Stimulated activated CD8-positive, alpha-beta memory T cell treated with anti-CD3 and anti-CD28 coated beads, Interleukin-7, amount 100 ng/mL, for 1 hour (primary cell): ENCODE results near the gene NUP205.
"Not testable (repeated sequence)": the region's sequence is repeated elsewhere in the genome, so short reads cannot be mapped to it uniquely, and the experiment has no call there.

Experiments
- DNase-seq, 2 donors: peaks; one replicate each; pipeline ENCODE4 v3.0.0-alpha.2; 2020; ENCODE audit warnings: low read depth in 2 of 2

NUP205 gene

GRCh38 chr7:135620447-135620846 is 62.7 kb downstream of the NUP205 start:
- no peak for DNase-seq

- DNase-seq: no peak
Measured at GRCh38 chr7:135620980-135621850, 63.5 kb downstream of the NUP205 start.

GRCh38 chr7:135634191-135634878 is 76.6 kb downstream of the NUP205 start:
- DNase-seq: no peak

GRCh38 chr7:135639690-135640089 is 82.0 kb downstream of the NUP205 start:
- not testable (repeated sequence) for DNase-seq

- DNase-seq: no peak
Measured at GRCh38 chr7:135644154-135644553, 86.4 kb downstream of the NUP205 start.

GRCh38 chr7:135644729-135645128 is 87.0 kb downstream of the NUP205 start:
- no peak for DNase-seq

GRCh38 chr7:135645296-135645904 is 87.7 kb downstream of the NUP205 start:
- DNase-seq: no peak

GRCh38 chr7:135647755-135648154 is 90.0 kb downstream of the NUP205 start:
- no peak for DNase-seq

GRCh38 chr7:135648235-135648634 is 90.5 kb downstream of the NUP205 start:
- no peak for DNase-seq

GRCh38 chr7:135650831-135651573 is 93.3 kb downstream of the NUP205 start:
- no peak for DNase-seq

- DNase-seq: no peak
Measured at GRCh38 chr7:135653340-135654080, 95.8 kb downstream of the NUP205 start.

GRCh38 chr7:135658564-135658963 is 100.8 kb downstream of the NUP205 start:
- no peak for DNase-seq

- DNase-seq: no peak
Measured at GRCh38 chr7:135659159-135659846, 101.6 kb downstream of the NUP205 start.

- DNase-seq: no peak
Measured at GRCh38 chr7:135661311-135662122, 103.8 kb downstream of the NUP205 start.

GRCh38 chr7:135662123-135662372 is 104.3 kb downstream of the NUP205 start:
- no peak for DNase-seq

GRCh38 chr7:135662373-135663114 is 104.8 kb downstream of the NUP205 start, which contains the start of gene STMP1:
TSS of gene STMP1 (plus strand) at chr7:135662514.
- DNase-seq: peak; percentile 91 to 96

- DNase-seq: no peak
Measured at GRCh38 chr7:135664046-135664589, 106.4 kb downstream of the NUP205 start.

- DNase-seq: no peak
Measured at GRCh38 chr7:135665042-135665441, 107.3 kb downstream of the NUP205 start.

- no peak for DNase-seq
Measured at GRCh38 chr7:135666156-135666555, 108.4 kb downstream of the NUP205 start.
